DOHH2 (cell line): ENCODE data around the gene RPL35.

Experiments used
- EZH2phosphoT487 ChIP-seq: fragments of 200-600 bp; sonication (generic); IDR thresholded peaks from 2 replicates; pipeline ENCODE4 v1.6.1; 2017; ENCODE audit warnings: borderline replicate concordance, mild to moderate bottlenecking, antibody characterized with exemption, low read length, moderate library complexity, mixed read lengths
- TF ChIP-seq, protein P1 (sequence below): fragments of 200-600 bp; sonication (generic); IDR thresholded peaks from one replicate; pipeline ENCODE4 v1.5.1; 2014; ENCODE audit warnings: antibody characterized with exemption, mild to moderate bottlenecking, low read depth, low read length; ENCODE audit not compliant: poor library complexity, severe bottlenecking

DNA sequence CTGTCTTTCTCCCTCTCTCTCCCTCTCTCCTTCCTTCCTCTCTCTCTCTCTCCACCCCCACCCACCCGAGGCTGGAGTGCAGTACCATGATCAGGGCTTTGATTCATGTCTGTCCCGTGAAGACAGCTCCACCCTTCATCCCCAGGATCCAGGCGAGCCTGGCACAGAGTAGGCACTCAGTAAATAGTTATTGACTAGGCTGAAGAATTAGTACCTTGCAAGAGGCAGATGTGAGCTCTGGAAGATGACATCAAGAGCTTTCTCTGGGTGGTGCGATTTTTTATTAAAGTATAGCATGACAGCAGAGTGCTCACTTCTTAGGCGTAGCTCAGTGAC, 32.5 kb downstream of the RPL35 start:
- TF ChIP-seq, protein P1, sequence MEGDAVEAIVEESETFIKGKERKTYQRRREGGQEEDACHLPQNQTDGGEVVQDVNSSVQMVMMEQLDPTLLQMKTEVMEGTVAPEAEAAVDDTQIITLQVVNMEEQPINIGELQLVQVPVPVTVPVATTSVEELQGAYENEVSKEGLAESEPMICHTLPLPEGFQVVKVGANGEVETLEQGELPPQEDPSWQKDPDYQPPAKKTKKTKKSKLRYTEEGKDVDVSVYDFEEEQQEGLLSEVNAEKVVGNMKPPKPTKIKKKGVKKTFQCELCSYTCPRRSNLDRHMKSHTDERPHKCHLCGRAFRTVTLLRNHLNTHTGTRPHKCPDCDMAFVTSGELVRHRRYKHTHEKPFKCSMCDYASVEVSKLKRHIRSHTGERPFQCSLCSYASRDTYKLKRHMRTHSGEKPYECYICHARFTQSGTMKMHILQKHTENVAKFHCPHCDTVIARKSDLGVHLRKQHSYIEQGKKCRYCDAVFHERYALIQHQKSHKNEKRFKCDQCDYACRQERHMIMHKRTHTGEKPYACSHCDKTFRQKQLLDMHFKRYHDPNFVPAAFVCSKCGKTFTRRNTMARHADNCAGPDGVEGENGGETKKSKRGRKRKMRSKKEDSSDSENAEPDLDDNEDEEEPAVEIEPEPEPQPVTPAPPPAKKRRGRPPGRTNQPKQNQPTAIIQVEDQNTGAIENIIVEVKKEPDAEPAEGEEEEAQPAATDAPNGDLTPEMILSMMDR: no peak
- no peak for TF ChIP-seq EZH2phosphoT487
